CD4-positive, alpha-beta T cell treated with Interleukin-17A for 1 hour (primary cell): ENCODE data around the gene VAMP7.
"Not testable (repeated sequence)": the region's sequence is repeated elsewhere in the genome, so short reads cannot be mapped to it uniquely, and the experiment has no call there.

ENCODE experiments used
- DNase-seq: peaks from one replicate; pipeline ENCODE4 v3.0.0-alpha.2; 2020

Gene VAMP7, protein sequence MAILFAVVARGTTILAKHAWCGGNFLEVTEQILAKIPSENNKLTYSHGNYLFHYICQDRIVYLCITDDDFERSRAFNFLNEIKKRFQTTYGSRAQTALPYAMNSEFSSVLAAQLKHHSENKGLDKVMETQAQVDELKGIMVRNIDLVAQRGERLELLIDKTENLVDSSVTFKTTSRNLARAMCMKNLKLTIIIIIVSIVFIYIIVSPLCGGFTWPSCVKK

GRCh38 chrX:155881158-155881993 is at the start of gene VAMP7:
Gene VAMP7, plus strand, starts transcription at chrX:155881345. Its CDS starts 8,122 bp downstream, at chrX:155889467.
- peak; percentile 84 for DNase-seq

GRCh38 chrX:155841232-155841631 is 39.9 kb upstream of the VAMP7 start:
- no peak for DNase-seq

DNA sequence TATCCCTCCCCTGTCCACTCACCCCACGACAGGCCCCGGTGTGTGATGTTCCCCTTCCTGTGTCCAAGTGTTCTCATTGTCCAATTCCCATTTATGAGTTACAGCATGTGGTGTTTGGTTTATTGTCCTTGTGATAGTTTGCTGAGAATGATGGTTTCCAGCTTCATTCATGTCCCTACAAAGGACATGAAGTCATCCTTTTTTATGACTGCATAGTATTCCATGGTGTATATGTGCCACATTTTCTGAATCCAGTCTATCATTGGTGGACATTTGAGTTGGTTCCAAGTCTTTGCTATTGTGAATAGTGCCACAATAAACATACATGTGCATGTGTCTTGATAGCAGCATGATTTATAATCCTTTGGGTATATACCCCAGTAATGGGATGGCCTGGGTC is 29.4 kb upstream of the VAMP7 start:
- DNase-seq: not testable (repeated sequence)

DNA sequence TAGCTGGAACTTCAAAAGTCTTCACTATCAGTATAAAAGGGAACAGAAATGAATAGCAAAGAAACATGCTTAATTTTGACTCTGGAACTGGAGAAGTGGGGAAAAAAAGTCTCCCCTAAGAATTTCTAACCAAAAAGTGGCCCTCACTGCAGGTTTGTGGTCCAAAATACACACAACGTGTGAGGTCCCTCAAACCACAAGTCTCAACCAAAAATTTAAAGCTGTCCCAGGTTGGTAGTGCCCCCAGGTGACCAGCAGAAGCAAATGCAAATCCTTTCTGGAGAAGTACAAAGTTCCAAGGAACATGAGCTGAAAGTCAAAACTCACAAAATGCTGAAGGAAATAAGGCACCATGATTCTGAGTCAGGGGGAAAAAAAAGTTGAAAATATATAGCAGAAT is 23.6 kb upstream of the VAMP7 start:
- no peak for DNase-seq

DNA sequence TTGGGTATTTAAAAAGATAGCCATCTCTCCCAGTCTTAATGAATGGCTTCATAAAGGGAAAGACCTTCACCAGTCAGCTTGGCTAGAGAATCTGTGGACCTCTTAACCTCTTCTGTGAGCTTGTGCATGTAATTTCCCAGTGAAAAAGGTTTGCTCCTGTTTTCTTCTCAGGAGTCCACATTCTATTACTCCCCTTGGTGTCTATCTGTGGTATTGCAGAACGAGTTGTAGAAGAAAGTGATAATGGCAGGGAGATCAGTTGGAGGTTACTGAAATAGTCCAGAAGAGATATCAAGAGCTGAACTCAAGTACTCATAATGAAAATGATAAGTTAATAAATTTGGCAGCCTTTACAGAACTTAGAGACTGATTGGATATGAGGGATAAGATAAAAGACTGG is 16.5 kb upstream of the VAMP7 start:
- no peak for DNase-seq

GRCh38 chrX:155865193-155865592 is 16.0 kb upstream of the VAMP7 start:
- no peak for DNase-seq

GRCh38 chrX:155867821-155868220 is 13.3 kb upstream of the VAMP7 start:
- no peak for DNase-seq

DNA sequence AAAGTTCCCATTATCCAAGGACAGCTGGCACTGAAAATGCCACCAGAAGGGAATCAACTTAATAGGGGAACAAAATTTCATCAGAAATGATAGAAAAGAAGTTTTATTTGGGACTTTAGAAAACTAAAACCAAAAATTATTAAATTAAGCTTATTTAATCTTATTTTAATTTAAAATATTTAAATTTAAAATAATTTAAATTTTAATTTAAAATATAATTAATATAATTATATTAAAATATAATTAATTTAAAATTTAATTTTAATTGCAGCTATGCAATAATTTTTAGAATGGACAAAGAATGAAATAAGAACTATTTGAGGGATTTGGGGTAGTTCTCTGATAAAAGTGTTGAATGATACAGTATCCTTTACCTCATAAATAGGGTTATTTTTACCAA is 10.2 kb upstream of the VAMP7 start:
- no peak for DNase-seq

- DNase-seq: no peak
Observed at GRCh38 chrX:155871934-155872333, 9.2 kb upstream of the VAMP7 start.

- no peak for DNase-seq
Observed at GRCh38 chrX:155873188-155873587, 8.0 kb upstream of the VAMP7 start.

- DNase-seq: no peak
Observed at GRCh38 chrX:155874571-155875244, 6.4 kb upstream of the VAMP7 start.

- DNase-seq: no peak
Observed at GRCh38 chrX:155876704-155877103, 4.4 kb upstream of the VAMP7 start.

DNA sequence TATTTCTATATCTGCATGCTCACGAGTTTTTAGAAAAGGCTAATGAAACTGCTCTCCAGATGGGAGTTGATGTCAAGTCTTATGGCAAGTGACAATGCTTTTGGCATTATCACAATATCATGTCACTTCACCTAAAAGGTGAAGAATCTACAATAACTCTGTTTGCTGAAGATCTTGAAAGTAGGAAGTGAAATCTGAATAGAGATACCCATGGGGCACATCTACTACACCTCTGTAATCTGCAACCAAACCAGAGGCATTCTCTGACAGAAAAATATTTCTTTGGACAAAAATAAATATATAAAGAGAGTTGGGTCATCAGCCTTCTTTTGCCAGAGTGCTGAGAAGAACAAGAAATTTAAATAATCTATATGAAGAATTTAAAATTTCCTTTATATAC is 3.9 kb upstream of the VAMP7 start:
- no peak for DNase-seq

- no peak for DNase-seq
Observed at GRCh38 chrX:155880586-155881157, 473 bp upstream of the VAMP7 start.

GRCh38 chrX:155886409-155886808 is 5.3 kb downstream of the VAMP7 start:
- DNase-seq: no peak

DNA sequence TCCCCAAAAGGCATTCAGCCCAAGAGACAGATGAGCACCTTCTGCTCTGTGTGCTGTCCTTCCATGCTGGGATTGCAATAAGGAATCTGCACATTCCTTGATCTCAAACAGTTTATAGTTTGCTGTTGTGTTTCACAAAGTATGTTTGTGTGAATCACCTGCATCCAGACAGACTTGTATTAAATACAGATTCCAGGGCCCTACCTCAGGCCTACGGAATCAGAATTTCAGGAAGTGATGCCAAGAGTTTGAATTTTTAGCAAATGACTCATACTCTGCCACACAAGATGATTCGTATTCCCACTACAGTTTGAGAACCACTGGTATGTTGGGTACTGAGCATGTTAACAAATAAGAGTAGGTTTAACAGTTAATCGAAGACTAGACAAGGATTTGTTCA is 7.0 kb downstream of the VAMP7 start:
- DNase-seq: no peak

- no peak for DNase-seq
Observed at GRCh38 chrX:155889328-155889727, 8.2 kb downstream of the VAMP7 start.

DNA sequence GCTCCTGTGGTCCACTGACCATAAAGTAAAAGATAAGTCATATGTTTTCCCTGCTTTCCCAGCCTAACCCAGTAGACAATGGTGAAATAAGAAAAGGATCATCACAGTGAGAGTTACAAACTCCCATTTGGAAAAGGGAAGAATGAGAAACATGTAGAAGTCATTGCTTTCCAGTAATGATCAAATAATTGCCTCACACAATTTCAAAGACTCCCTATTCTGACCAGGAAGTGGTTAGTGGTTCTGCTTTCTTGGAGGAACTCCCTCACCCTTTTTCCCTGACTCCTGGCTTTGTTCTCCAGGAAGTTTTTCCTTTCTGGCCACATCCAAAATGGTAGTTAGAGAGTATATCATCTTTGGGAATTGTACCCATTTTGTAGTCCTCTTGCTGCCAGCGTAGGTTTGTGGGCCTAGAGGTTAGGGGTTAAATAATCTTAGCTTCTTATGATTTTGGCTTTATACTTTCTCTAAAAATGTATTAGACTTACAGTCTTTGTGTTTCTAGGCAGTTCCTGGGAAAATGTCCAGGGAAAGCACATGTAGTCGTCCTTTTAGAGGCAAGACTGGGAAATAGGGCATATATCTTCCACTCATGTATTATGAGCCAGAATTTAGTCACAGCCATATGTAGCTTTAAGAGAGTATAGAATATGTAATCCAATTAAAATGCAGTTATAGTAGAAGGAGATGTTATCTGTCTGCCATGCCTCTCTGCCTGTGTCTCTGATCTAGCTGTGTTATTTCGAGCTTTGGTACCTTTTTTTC is 10.5 kb downstream of the VAMP7 start:
- DNase-seq: no peak

- no peak for DNase-seq
Observed at GRCh38 chrX:155893521-155893920, 12.4 kb downstream of the VAMP7 start.

- no peak for DNase-seq
Observed at GRCh38 chrX:155896512-155896911, 15.4 kb downstream of the VAMP7 start.

GRCh38 chrX:155899366-155899765 is 18.2 kb downstream of the VAMP7 start:
- DNase-seq: no peak

DNA sequence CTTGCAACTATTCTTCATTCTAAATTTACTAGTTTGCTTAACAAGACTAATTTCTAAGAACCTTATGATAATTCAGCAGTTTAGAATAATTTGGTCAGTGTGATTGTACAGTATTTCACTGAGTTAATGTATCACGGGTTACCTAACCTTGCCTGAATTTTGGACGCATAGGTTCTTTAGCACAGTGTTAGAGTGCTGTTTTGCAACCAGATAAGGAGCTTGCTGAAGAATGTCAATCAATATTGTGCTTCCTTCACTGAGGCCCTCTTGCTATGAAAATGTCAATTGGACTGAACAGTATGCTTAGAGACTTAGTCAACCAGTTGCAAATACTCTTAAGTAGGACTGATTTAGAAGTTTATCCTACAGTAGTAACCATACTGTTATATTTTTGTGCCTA is 19.6 kb downstream of the VAMP7 start:
- no peak for DNase-seq

DNA sequence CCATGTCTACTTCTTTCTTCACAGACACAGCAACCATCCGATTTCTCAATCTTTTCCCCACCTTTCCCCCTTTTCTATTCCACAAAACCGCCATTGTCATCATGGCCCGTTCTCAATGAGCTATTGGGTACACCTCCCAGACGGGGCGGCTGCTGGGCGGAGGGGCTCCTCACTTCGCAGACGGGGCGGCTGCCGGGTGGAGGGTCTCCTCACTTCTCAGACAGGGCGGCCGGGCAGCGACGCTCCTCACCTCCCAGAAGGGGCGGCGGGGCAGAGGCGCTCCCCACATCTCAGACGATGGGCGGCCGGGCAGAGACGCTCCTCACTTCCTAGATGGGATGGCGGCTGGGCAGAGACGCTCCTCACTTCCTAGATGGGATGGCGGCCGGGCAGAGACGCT is 26.5 kb downstream of the VAMP7 start:
- DNase-seq: not testable (repeated sequence)
